ENCODE measurements around the gene SLC12A7.
"Not testable (repeated sequence)": the region's sequence is repeated elsewhere in the genome, so short reads cannot be mapped to it uniquely, and the experiment has no call there.

The SLC12A7 gene

GRCh38 chr5:1068895-1069719 is 42.8 kb downstream of the SLC12A7 start:
- TF ChIP-seq JUND (IDR thresholded peaks at IDR 0.05; ENCODE audit: low read depth), result no peak
- DNase-seq (ENCODE audit: low read depth in 1 of 2, low spot score in 1 of 2), result no peak
- in situ Hi-C loops (cut with HindIII; ENCODE audit: low pct_unique_long_range_greater_than_20kb, low sequenced_read_pairs), result no loop called here

DNA sequence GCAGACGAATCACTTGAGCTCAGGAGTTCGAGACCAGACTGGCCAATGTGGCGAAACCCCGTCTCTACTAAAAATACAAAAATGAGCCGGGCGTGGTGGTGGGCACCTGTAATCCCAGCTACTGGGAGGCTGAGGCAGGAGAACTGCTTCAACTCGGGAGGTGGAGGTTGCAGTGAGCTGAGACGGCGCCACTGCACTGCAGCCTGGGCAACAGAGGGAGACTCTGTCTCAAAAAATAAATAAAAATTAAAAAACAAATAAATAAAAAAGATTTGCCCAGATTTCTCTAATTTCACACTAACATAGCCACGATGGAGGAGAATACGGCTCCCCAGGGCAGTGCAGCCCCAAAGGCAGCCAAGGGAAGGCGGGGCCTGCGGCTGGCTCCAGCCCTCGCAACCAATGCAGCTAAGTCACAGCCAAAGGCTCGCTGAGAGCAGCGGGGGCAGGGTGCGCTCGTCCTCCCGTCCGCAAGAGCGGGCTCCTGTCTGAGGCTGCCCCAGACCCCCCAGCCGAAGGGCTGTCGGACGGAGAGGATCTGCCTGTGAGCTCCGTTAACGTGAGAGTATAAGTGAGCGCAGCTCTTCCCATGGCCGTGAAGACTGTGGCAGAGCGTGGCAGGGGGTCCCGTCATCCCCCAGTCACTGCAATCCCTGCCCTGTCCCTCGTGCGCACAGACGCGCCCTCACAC is 43.5 kb downstream of the SLC12A7 start:
- in situ Hi-C loops (cut with HindIII; ENCODE audit: low pct_unique_long_range_greater_than_20kb, low sequenced_read_pairs), result no loop called here
- no peak for TF ChIP-seq JUND (IDR thresholded peaks at IDR 0.05; ENCODE audit: low read depth)
- no peak for DNase-seq (ENCODE audit: low read depth in 1 of 2, low spot score in 1 of 2)

GRCh38 chr5:1067141-1068121 is 44.4 kb downstream of the SLC12A7 start:
- no peak for TF ChIP-seq JUND (IDR thresholded peaks at IDR 0.05; ENCODE audit: low read depth)
- no peak for DNase-seq (ENCODE audit: low read depth in 1 of 2, low spot score in 1 of 2)
- in situ Hi-C loops (cut with HindIII; ENCODE audit: low pct_unique_long_range_greater_than_20kb, low sequenced_read_pairs), result no loop called here

GRCh38 chr5:1066676-1067075 is 45.2 kb downstream of the SLC12A7 start:
- no peak for TF ChIP-seq JUND (IDR thresholded peaks at IDR 0.05; ENCODE audit: low read depth)
- in situ Hi-C loops (cut with HindIII; ENCODE audit: low pct_unique_long_range_greater_than_20kb, low sequenced_read_pairs), result no loop called here
- no peak for DNase-seq (ENCODE audit: low read depth in 1 of 2, low spot score in 1 of 2)

GRCh38 chr5:1065891-1066650 is 45.8 kb downstream of the SLC12A7 start:
- TF ChIP-seq JUND (IDR thresholded peaks at IDR 0.05; ENCODE audit: low read depth), result no peak
- no peak for DNase-seq (ENCODE audit: low read depth in 1 of 2, low spot score in 1 of 2)
- in situ Hi-C loops (cut with HindIII; ENCODE audit: low pct_unique_long_range_greater_than_20kb, low sequenced_read_pairs), result no loop called here

DNA sequence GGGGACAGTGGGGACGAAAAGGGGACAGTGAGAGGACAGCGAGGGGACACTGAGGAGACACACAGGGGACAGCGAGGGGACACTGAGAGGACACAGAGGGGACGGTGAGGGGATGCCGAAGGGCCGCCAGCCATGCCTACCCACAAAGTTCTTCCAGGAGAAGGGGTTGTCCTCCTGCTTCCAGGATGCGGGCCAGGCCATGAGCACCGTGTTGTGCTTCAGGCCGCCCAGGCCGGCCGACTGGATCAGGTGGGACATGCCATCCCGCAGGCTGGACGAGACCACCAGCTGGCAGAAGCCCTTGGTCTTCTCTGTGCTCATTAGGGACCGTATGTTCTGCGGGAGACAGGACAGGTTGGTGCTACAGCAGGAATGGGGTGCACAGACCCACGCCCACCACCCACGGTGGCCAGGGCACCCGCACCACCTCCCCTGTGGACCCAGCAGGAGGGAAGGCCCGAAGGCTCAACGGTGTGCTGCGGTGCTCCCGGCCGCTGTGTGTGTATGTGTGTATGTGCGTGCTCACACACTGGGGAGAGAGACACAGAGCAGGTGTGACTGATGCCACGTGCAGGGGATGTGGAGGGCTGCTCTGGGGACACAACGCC is 46.6 kb downstream of the SLC12A7 start:
- in situ Hi-C loops (cut with HindIII; ENCODE audit: low pct_unique_long_range_greater_than_20kb, low sequenced_read_pairs), result no loop called here
- TF ChIP-seq JUND (IDR thresholded peaks at IDR 0.05; ENCODE audit: low read depth), result no peak
- DNase-seq (ENCODE audit: low read depth in 1 of 2, low spot score in 1 of 2), result no peak

DNA sequence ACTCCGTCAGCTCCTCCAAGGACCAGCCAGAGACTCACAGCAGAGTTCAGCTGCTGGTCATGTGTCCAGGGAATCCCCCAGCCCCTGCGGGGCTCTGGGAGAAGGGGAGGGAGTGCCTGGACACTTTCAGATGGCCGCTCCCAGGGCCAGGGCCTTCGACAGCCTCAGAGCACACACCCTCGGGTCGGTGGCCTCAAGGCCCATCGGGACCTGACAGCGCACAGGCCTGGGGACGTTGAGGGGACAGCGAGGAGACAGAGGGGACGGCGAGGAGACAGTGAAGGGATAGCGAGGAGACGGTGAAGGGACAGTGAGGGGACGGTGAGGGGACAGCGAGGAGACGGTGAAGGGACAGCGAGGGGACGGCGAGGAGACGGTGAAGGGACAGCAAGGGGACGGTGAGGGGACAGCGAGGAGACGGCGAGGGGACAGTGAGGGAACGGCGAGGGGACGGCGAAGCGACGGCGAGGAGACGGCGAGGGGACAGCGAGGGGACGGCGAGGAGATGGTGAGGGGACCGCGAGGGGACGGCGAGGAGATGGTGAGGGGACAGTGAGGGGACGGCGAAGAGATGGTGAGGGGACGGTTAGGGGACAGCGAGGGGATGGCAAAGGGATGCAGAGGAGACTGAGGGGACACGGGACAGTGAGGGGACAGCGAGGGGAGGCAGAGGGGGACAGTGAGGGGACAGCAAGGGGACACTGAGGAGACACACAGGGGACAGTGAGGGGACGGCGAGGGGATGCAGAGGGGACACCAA is 47.3 kb downstream of the SLC12A7 start:
- TF ChIP-seq JUND (IDR thresholded peaks at IDR 0.05; ENCODE audit: low read depth), result no peak
- in situ Hi-C loops (cut with HindIII; ENCODE audit: low pct_unique_long_range_greater_than_20kb, low sequenced_read_pairs), result no loop called here

DNA sequence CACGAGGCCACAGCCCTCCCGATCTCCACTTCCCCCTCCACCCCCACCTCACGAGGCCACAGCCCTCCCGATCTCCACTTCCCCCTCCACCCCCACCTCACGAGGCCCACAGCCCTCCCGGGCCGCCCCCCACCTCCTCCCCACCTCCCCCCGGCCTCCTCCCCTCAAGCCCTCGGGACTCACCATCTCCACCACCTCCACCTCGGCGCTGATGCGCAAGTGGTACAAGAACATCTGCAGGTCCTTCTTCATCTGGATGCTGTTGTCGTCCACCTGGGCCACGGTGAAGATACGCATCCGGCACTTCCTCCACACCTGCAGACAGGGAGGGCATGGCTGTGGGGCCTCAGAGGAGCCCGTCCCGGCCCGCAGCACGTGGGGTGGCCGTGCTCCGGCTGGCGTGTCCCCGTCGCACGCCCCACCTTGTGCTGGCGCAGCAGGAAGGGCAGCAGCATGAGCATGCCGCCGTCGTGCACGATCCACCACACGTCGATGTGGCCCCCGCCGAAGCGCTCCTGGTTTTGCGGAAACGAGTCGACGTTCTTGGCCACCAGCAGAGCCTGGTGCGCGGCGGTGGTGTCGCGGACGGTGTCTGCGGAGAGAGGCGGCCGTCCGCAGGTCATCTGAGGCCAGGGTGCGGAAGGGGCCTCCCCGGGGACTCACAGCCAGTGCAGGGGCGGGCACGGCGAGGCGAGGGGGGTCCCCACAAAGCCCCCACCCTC is 48.0 kb downstream of the SLC12A7 start:
- DNase-seq (ENCODE audit: low read depth in 1 of 2, low spot score in 1 of 2), result no peak

More for the DNA sequence above, 47.3 kb downstream of the SLC12A7 start:
- no peak for DNase-seq (ENCODE audit: low read depth in 1 of 2, low spot score in 1 of 2)

GRCh38 chr5:1062761-1063568 is 48.9 kb downstream of the SLC12A7 start:
- no peak for TF ChIP-seq JUND (IDR thresholded peaks at IDR 0.05; ENCODE audit: low read depth)
- in situ Hi-C loops (cut with HindIII; ENCODE audit: low pct_unique_long_range_greater_than_20kb, low sequenced_read_pairs), result no loop called here
- DNase-seq (ENCODE audit: low read depth in 1 of 2, low spot score in 1 of 2), result no peak

More for the DNA sequence above, 48.0 kb downstream of the SLC12A7 start:
- in situ Hi-C loops (cut with HindIII; ENCODE audit: low pct_unique_long_range_greater_than_20kb, low sequenced_read_pairs), result no loop called here
- TF ChIP-seq JUND (IDR thresholded peaks at IDR 0.05; ENCODE audit: low read depth), result no peak

- in situ Hi-C loops (cut with HindIII; ENCODE audit: low pct_unique_long_range_greater_than_20kb, low sequenced_read_pairs), result no loop called here
- DNase-seq (ENCODE audit: low read depth in 1 of 2, low spot score in 1 of 2), result no peak
- no peak for TF ChIP-seq JUND (IDR thresholded peaks at IDR 0.05; ENCODE audit: low read depth)
These were observed 49.9 kb downstream of the SLC12A7 start for GRCh38 chr5:1061916-1062315.

- in situ Hi-C loops (cut with HindIII; ENCODE audit: low pct_unique_long_range_greater_than_20kb, low sequenced_read_pairs); DNase-seq (ENCODE audit: low read depth in 1 of 2, low spot score in 1 of 2): not testable (repeated sequence)
These were observed 50.6 kb downstream of the SLC12A7 start for GRCh38 chr5:1061292-1061691.

All from T47D (cell line).